Tibial artery (tissue), 4 donors: ENCODE measurements around the gene C2CD5.

Source experiments
- DNase-seq, 2 donors: peaks; one replicate each; pipeline ENCODE4 v3.0.0-alpha.2; 2019
- H3K27ac ChIP-seq, 2 donors: fragments of 200-600 bp; sonication (generic) in 1 of 2; 1 replicate in 1 of 2; 2 replicates in 1 of 2; pipeline ENCODE4 v1.5.1; 2018 to 2019; ENCODE audit warnings: mild to moderate bottlenecking in 1 of 2
- H3K27me3 ChIP-seq, 2 donors: fragments of 200-600 bp; sonication (generic) in 1 of 2; one replicate each; pipeline versions ENCODE4 v1.5.1 to v1.6.0; 2016 to 2019
- H3K36me3 ChIP-seq, 3 donors: fragments of 200-600 bp; sonication (generic) in 2 of 3; one replicate each; pipeline ENCODE4 v1.5.1; 2016 to 2019; ENCODE audit warnings: mild to moderate bottlenecking in 2 of 3
- H3K4me1 ChIP-seq, 4 donors: fragments of 200-600 bp; sonication (generic) in 2 of 4; 1 replicate in 3 of 4; 2 replicates in 1 of 4; pipeline ENCODE4 v1.5.1; 2016 to 2019
- H3K4me3 ChIP-seq, 2 donors: fragments of 200-600 bp; sonication (generic) in 1 of 2; 1 replicate in 1 of 2; 2 replicates in 1 of 2; pipeline ENCODE4 v1.5.1; 2018 to 2019; ENCODE audit warnings: mild to moderate bottlenecking in 2 of 2
- H3K9me3 ChIP-seq, 3 donors: fragments of 200-600 bp; sonication (generic) in 1 of 3; one replicate each; pipeline ENCODE4 v1.5.1; 2016 to 2019
- CTCF ChIP-seq, 2 experiments: fragments of 200-600 bp in 1 of 2; fragments of 450-650 bp in 1 of 2; IDR thresholded peaks; one replicate each; pipeline ENCODE4 v1.5.1; 2017 to 2019; ENCODE audit warnings: antibody characterized with exemption in 2 of 2, mild to moderate bottlenecking in 1 of 2, moderate library complexity in 1 of 2
- intact Hi-C: fragments of 100-400 bp; cut with DNase I; formaldehyde crosslinking; loops from one replicate; pipeline ENCODE4 v1.15.0; 2023; ENCODE audit warnings: low total_unique reads

Gene C2CD5

GRCh38 chr12:22437031-22437806 lies 107.1 kb downstream of the C2CD5 start:
- intact Hi-C loops, result no loop called here
- H3K9me3 ChIP-seq, result no peaks in the 10 kb centered on the region
- no peak overlapping the region for H3K27ac ChIP-seq
- no peak for TF ChIP-seq CTCF (IDR thresholded peaks at IDR 0.05)
- peaks cover 0 to 4% (median 0%) of the 10 kb centered on the region in 4 donors for H3K4me1 ChIP-seq
- H3K4me3 ChIP-seq, result no peak overlapping the region
- no peaks in the 10 kb centered on the region for H3K27me3 ChIP-seq
- DNase-seq, result no peak
- H3K36me3 ChIP-seq, result no peaks in the 10 kb centered on the region

- no peak overlapping the region for H3K4me3 ChIP-seq
- intact Hi-C loops, result no loop called here
Observed at GRCh38 chr12:22435583-22435982, 108.8 kb downstream of the C2CD5 start.

GRCh38 chr12:22431693-22432251 lies 112.6 kb downstream of the C2CD5 start:
- Histone ChIP-seq H3K4me3 (no peak overlapping the region), H3K27ac (no peak overlapping the region), H3K9me3 (no peaks in the 10 kb centered on the region), H3K36me3 (no peaks in the 10 kb centered on the region), H3K27me3 (no peaks in the 10 kb centered on the region), H3K4me1 (peaks cover 0 to 3% (median 0%) of the 10 kb centered on the region in 4 donors)
- no peak for TF ChIP-seq CTCF (IDR thresholded peaks at IDR 0.05)
- intact Hi-C loops, result no loop called here
- DNase-seq, result no peak

More at GRCh38 chr12:22435583-22435982, 108.8 kb downstream of the C2CD5 start:
- H3K27ac ChIP-seq, result no peak overlapping the region
- H3K36me3 ChIP-seq, result no peaks in the 10 kb centered on the region
- H3K9me3 ChIP-seq, result no peaks in the 10 kb centered on the region
- peaks cover 0 to 4% (median 0%) of the 10 kb centered on the region in 4 donors for H3K4me1 ChIP-seq
- DNase-seq, result no peak
- no peak for TF ChIP-seq CTCF (IDR thresholded peaks at IDR 0.05)
- H3K27me3 ChIP-seq, result no peaks in the 10 kb centered on the region

GRCh38 chr12:22416801-22417200 lies 127.5 kb downstream of the C2CD5 start:
- H3K4me1 ChIP-seq, result peaks cover 0 to 20% (median 12%) of the 10 kb centered on the region in 4 donors
- H3K36me3 ChIP-seq, result no peaks in the 10 kb centered on the region
- H3K4me3 ChIP-seq, result no peak overlapping the region
- intact Hi-C loops, result no loop called here
- no peak overlapping the region for H3K27ac ChIP-seq
- H3K9me3 ChIP-seq, result no peaks in the 10 kb centered on the region
- DNase-seq, result no peak
- no peaks in the 10 kb centered on the region for H3K27me3 ChIP-seq
- TF ChIP-seq CTCF (IDR thresholded peaks at IDR 0.05), result no peak

- no peak for DNase-seq
- Histone ChIP-seq H3K4me1 (peaks cover 0 to 20% (median 12%) of the 10 kb centered on the region in 4 donors), H3K36me3 (no peaks in the 10 kb centered on the region), H3K4me3 (no peak overlapping the region), H3K9me3 (no peaks in the 10 kb centered on the region), H3K27ac (no peak overlapping the region), H3K27me3 (no peaks in the 10 kb centered on the region)
- TF ChIP-seq CTCF (IDR thresholded peaks at IDR 0.05), result no peak
- intact Hi-C loops, result no loop called here
Observed at GRCh38 chr12:22415342-22416309, 128.7 kb downstream of the C2CD5 start.
